Skeletal muscle tissue (tissue), 4 donors: ENCODE data around the gene RBM20. TPM values are rescaled to one million over a fixed set of nuclear protein-coding genes. Genes with fewer than 3 reads are reported as not detected.
A peak's percentile ranks its signal among the peaks of the same experiment; 100 is the strongest.

Source experiments
- H3K27ac ChIP-seq: one replicate; pipeline ENCODE4 v1.7.0; 2013; ENCODE audit warnings: mild to moderate bottlenecking, low read depth, low read length, inconsistent platforms
- H3K27me3 ChIP-seq, 3 donors: one replicate each; pipeline ENCODE4 v1.7.0; 2013; ENCODE audit warnings: low read length in 3 of 3; ENCODE audit not compliant: control insufficient read depth in 3 of 3, insufficient read depth in 3 of 3
- H3K36me3 ChIP-seq, 3 donors: one replicate each; pipeline ENCODE4 v1.7.0; 2013; ENCODE audit warnings: low read length in 3 of 3; ENCODE audit not compliant: control insufficient read depth in 3 of 3, insufficient read depth in 3 of 3
- H3K4me1 ChIP-seq, 3 donors: one replicate each; pipeline ENCODE4 v1.7.0; 2013; ENCODE audit warnings: low read length in 3 of 3, mild to moderate bottlenecking in 3 of 3; ENCODE audit not compliant: control insufficient read depth in 3 of 3, insufficient read depth in 3 of 3
- H3K4me3 ChIP-seq, 3 donors: one replicate each; pipeline ENCODE4 v1.7.0; 2013; ENCODE audit warnings: low read length in 3 of 3
- H3K9ac ChIP-seq, 3 donors: one replicate each; pipeline ENCODE4 v1.7.0; 2013; ENCODE audit warnings: low read length in 3 of 3, mild to moderate bottlenecking in 3 of 3, moderate library complexity in 2 of 3, low read depth in 1 of 3
- H3K9me3 ChIP-seq, 3 donors: one replicate each; pipeline ENCODE4 v1.7.0; 2013; ENCODE audit warnings: low read length in 3 of 3; ENCODE audit not compliant: control insufficient read depth in 3 of 3
- total RNA-seq: library from RNA; depleted of rRNA; stranded (reverse); fragments of >200 nt; gene quantifications from one replicate; pipeline ENCODE4 v1.2.3, GENCODE V29; 2014
- donor health status: Osteomylitis.

RBM20 gene
- total RNA-seq, 1 donor from 2014 or later = 6.3 TPM

GRCh38 chr10:110821508-110821907 is 177.4 kb downstream of the RBM20 start:
- peak overlapping the region; percentile 54 to 67 (median 60) for H3K4me3 ChIP-seq

GRCh38 chr10:110822035-110822711 is 178.0 kb downstream of the RBM20 start:
- peak overlapping the region; percentile 54 to 67 (median 60) for H3K4me3 ChIP-seq
- H3K4me1 ChIP-seq = peaks cover 58 to 76% (median 68%) of the 10 kb centered on the region in 3 donors
- H3K36me3 ChIP-seq = peaks cover 0 to 2% (median 0%) of the 10 kb centered on the region in 3 donors
- no peaks in the 10 kb centered on the region for H3K9me3 ChIP-seq
- no peaks in the 10 kb centered on the region for H3K27me3 ChIP-seq
- H3K27ac ChIP-seq = peak overlapping the region; percentile 94
- H3K9ac ChIP-seq = peak overlapping the region; percentile 48 to 74 (median 60)

More at GRCh38 chr10:110821508-110821907, 177.4 kb downstream of the RBM20 start:
- peak overlapping the region; percentile 48 to 74 (median 60) for H3K9ac ChIP-seq
- peaks cover 56 to 79% (median 69%) of the 10 kb centered on the region in 3 donors for H3K4me1 ChIP-seq
- no peaks in the 10 kb centered on the region for H3K9me3 ChIP-seq
- no peaks in the 10 kb centered on the region for H3K27me3 ChIP-seq
- H3K36me3 ChIP-seq = peaks cover 0 to 4% (median 2%) of the 10 kb centered on the region in 3 donors
- H3K27ac ChIP-seq = peak overlapping the region; percentile 94

GRCh38 chr10:110822712-110823311 is 178.7 kb downstream of the RBM20 start:
- H3K36me3 ChIP-seq = peaks cover 0 to 2% (median 0%) of the 10 kb centered on the region in 3 donors
- H3K9me3 ChIP-seq = no peaks in the 10 kb centered on the region
- H3K4me1 ChIP-seq = peaks cover 60 to 76% (median 71%) of the 10 kb centered on the region in 3 donors
- H3K27me3 ChIP-seq = no peaks in the 10 kb centered on the region
- peak overlapping the region; percentile 8 to 60 (median 46) for H3K4me3 ChIP-seq
- peak overlapping the region; percentile 48 to 74 (median 60) for H3K9ac ChIP-seq
- H3K27ac ChIP-seq = peak overlapping the region; percentile 94

- Histone ChIP-seq H3K9ac (peak overlapping the region in 2 of 3 donors; percentile 28 to 35), H3K9me3 (no peaks in the 10 kb centered on the region), H3K27ac (peak overlapping the region; percentile 94), H3K4me1 (peaks cover 58 to 74% (median 68%) of the 10 kb centered on the region in 3 donors), H3K36me3 (peaks cover 0 to 2% (median 0%) of the 10 kb centered on the region in 3 donors), H3K4me3 (no peak overlapping the region), H3K27me3 (no peaks in the 10 kb centered on the region)
Observed at GRCh38 chr10:110824152-110824441, 180.0 kb downstream of the RBM20 start.

DNA sequence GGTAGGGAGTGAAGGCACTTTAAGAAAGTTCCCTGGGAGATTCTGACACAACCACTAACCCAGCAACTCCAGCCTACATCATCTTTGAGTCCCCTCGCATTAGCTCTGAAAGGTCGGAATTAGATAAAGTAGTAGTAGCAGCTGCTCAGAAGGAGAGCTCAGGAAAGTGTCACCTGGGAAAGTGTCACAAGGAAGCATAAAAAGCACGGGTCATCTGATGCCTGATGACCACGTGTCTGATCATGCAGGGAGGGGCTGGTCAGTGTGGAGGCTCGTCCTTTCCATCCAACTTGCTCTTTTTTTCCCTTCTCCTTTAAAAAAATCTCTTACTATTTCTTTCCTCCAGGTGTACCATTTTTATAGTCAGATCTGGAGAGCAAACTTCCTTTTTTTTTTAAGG is 180.5 kb downstream of the RBM20 start:
- Histone ChIP-seq H3K27me3 (no peaks in the 10 kb centered on the region), H3K9ac (peak overlapping the region in 1 of 3 donors; percentile 0), H3K27ac (peak overlapping the region; percentile 94), H3K4me3 (no peak overlapping the region), H3K36me3 (peaks cover 0 to 2% (median 2%) of the 10 kb centered on the region in 3 donors), H3K9me3 (no peaks in the 10 kb centered on the region), H3K4me1 (peaks cover 57 to 68% (median 62%) of the 10 kb centered on the region in 3 donors)

DNA sequence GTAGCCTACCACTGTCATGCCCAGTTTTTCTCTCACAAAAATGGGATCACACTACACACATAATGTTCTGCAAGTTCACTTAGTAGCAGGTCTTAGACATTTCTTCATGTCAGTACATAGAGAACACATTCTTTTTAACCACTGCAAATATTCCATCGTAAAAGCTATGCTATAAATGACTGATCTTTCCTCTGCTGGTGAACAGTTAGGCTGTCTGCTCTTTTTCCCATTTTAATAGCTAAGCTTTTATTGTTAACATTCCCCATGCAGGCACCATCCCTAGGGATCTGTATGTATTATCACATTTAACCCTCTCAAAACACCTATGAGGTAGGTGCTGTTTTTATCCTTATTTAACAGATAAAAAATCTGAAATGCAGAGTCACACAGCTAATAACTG is 181.4 kb downstream of the RBM20 start:
- H3K9me3 ChIP-seq = no peaks in the 10 kb centered on the region
- no peak overlapping the region for H3K4me3 ChIP-seq
- H3K4me1 ChIP-seq = peaks cover 49 to 60% (median 54%) of the 10 kb centered on the region in 3 donors
- no peak overlapping the region for H3K27ac ChIP-seq
- no peak overlapping the region for H3K9ac ChIP-seq
- H3K36me3 ChIP-seq = peaks cover under 1 to 7% (median 6%) of the 10 kb centered on the region in 3 donors
- H3K27me3 ChIP-seq = no peaks in the 10 kb centered on the region

GRCh38 chr10:110827410-110827809 is 183.3 kb downstream of the RBM20 start:
- Histone ChIP-seq H3K36me3 (peaks cover 9 to 16% (median 15%) of the 10 kb centered on the region in 3 donors), H3K27me3 (no peaks in the 10 kb centered on the region), H3K27ac (peak overlapping the region; percentile 42), H3K9ac (peak overlapping the region in 1 of 3 donors; percentile 42), H3K4me3 (no peak overlapping the region), H3K9me3 (no peaks in the 10 kb centered on the region), H3K4me1 (peaks cover 34 to 41% (median 37%) of the 10 kb centered on the region in 3 donors)

DNA sequence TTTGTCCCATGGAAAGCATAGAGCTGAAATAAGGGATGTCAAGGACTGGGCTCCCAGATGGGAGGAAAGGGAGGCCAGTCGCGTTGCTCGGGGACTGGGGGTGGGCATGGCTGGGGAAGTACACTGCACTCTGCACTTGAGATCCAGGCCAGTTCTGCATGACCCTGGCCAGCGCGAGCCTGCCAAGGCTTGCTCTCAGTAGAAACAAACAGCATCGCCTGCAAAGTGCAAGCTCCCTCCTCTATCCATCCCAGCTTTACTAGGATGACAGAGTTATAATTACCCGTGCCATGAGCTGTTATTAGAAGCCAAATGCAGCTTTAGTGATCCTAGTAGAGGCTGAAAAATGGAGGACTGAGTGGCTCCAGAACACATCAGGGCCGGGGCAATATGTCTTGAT is 183.7 kb downstream of the RBM20 start:
- Histone ChIP-seq H3K9ac (peak overlapping the region in 2 of 3 donors; percentile 4 to 42), H3K27me3 (no peaks in the 10 kb centered on the region), H3K27ac (peak overlapping the region; percentile 42), H3K9me3 (no peaks in the 10 kb centered on the region), H3K4me1 (peaks cover 32 to 40% (median 32%) of the 10 kb centered on the region in 3 donors), H3K36me3 (peaks cover 9 to 16% (median 15%) of the 10 kb centered on the region in 3 donors), H3K4me3 (no peak overlapping the region)

- peak overlapping the region; percentile 42 for H3K27ac ChIP-seq
- H3K4me1 ChIP-seq = peaks cover 27 to 37% (median 31%) of the 10 kb centered on the region in 3 donors
- no peaks in the 10 kb centered on the region for H3K27me3 ChIP-seq
- H3K9me3 ChIP-seq = no peaks in the 10 kb centered on the region
- no peak overlapping the region for H3K9ac ChIP-seq
- H3K4me3 ChIP-seq = no peak overlapping the region
- H3K36me3 ChIP-seq = peaks cover 9 to 16% (median 15%) of the 10 kb centered on the region in 3 donors
Observed at GRCh38 chr10:110828525-110828924, 184.4 kb downstream of the RBM20 start.
